ENCODE data around the gene PGGHG. TPM values are rescaled to one million over a fixed set of nuclear protein-coding genes. Genes with fewer than 3 reads are reported as not detected.

PGGHG gene
- total RNA-seq, 4 donors from 2014 or later = 13.3 to 23.7 (median 18.8) TPM

- WGBS = 57% methylated on average over 16 of the region's 26 CpGs
- intact Hi-C loops (cut with DNase I) = no loop called here
- Histone ChIP-seq H3K27ac (replicated peaks in 1 of 4) (peak overlapping the region in 1 of 4 donors; percentile 34), H3K27me3 (peaks cover 0 to 62% (median 22%) of the 10 kb centered on the region in 4 donors), H3K9me3 (no peaks in the 10 kb centered on the region), H3K4me3 (no peak overlapping the region), H3K4me1 (peaks cover 0 to 21% (median 14%) of the 10 kb centered on the region in 4 donors), H3K36me3 (peaks cover 0 to 21% (median 13%) of the 10 kb centered on the region in 4 donors)
- DNase-seq (ENCODE audit: extremely low spot score) = no peak
- TF ChIP-seq POLR2A (IDR thresholded peaks at IDR 0.05; ENCODE audit: low read depth) (no peak), CTCF (IDR thresholded peaks at IDR 0.05) (no peak), POLR2AphosphoS5 (IDR thresholded peaks at IDR 0.05) (no peak), EP300 (IDR thresholded peaks at IDR 0.05) (no peak)
Observed at GRCh38 chr11:297586-298405, 8.9 kb downstream of the PGGHG start.

GRCh38 chr11:298406-299065, 9.6 kb downstream of the PGGHG start:
- no peak for DNase-seq (ENCODE audit: extremely low spot score)
- WGBS = 61% methylated on average over 3 of the region's 15 CpGs
- Histone ChIP-seq H3K4me1 (peaks cover 0 to 21% (median 14%) of the 10 kb centered on the region in 4 donors), H3K9me3 (no peaks in the 10 kb centered on the region), H3K4me3 (no peak overlapping the region), H3K36me3 (peaks cover 0 to 16% (median 10%) of the 10 kb centered on the region in 4 donors), H3K27me3 (peaks cover 0 to 62% (median 22%) of the 10 kb centered on the region in 4 donors), H3K27ac (replicated peaks in 1 of 4) (peak overlapping the region in 1 of 4 donors; percentile 34)
- no peak for TF ChIP-seq CTCF (IDR thresholded peaks at IDR 0.05)
- TF ChIP-seq POLR2AphosphoS5 (IDR thresholded peaks at IDR 0.05) = no peak
- TF ChIP-seq EP300 (IDR thresholded peaks at IDR 0.05) = no peak
- no peak for TF ChIP-seq POLR2A (IDR thresholded peaks at IDR 0.05; ENCODE audit: low read depth)
- intact Hi-C loops (cut with DNase I) = no loop called here

- peaks cover 0 to 62% (median 22%) of the 10 kb centered on the region in 4 donors for H3K27me3 ChIP-seq
- intact Hi-C loops (cut with DNase I) = no loop called here
- no peak within 1 kb of the TSS for H3K27ac ChIP-seq (replicated peaks in 1 of 4)
Observed at GRCh38 chr11:299081-299891, 10.4 kb downstream of the PGGHG start, which contains the start of gene IFITM5. TSS of gene IFITM5 (minus strand) at chr11:299526. CDS start at chr11:299490, 36 bp downstream.

More at GRCh38 chr11:299081-299891, 10.4 kb downstream of the PGGHG start, which contains the start of gene IFITM5:
- no peaks in the 10 kb centered on the region for H3K9me3 ChIP-seq
- 65% methylated on average over 33 of the region's 40 CpGs for WGBS
- TF ChIP-seq CTCF (IDR thresholded peaks at IDR 0.05) = no peak
- no peak for TF ChIP-seq POLR2AphosphoS5 (IDR thresholded peaks at IDR 0.05)
- H3K36me3 ChIP-seq = peaks cover 0 to 8% (median 3%) of the 10 kb centered on the region in 4 donors
- no peak within 1 kb of the TSS for H3K4me3 ChIP-seq
- peaks cover 0 to 21% (median 14%) of the 10 kb centered on the region in 4 donors for H3K4me1 ChIP-seq
- DNase-seq (ENCODE audit: extremely low spot score) = no peak

All from esophagus muscularis mucosa (tissue), 4 donors.